Vagina (tissue), 2 donors: ENCODE results near the gene GRIN2C. TPM values are rescaled to one million over a fixed set of nuclear protein-coding genes. Genes with fewer than 3 reads are reported as not detected.

Source experiments
- DNase-seq, 2 donors: peaks; one replicate each; pipeline ENCODE4 v3.0.0-alpha.2; 2017; ENCODE audit errors: extremely low spot score in 2 of 2
- H3K27ac ChIP-seq: fragments of 200-600 bp; sonication (generic); one replicate; pipeline ENCODE4 v1.5.1; 2019
- H3K27me3 ChIP-seq: fragments of 200-600 bp; sonication (generic); one replicate; pipeline ENCODE4 v1.5.1; 2019
- H3K36me3 ChIP-seq, 2 donors: fragments of 200-600 bp; sonication (generic); one replicate each; pipeline ENCODE4 v1.5.1; 2017 to 2019
- H3K4me1 ChIP-seq: fragments of 200-600 bp; sonication (generic); one replicate; pipeline ENCODE4 v1.5.1; 2019
- H3K4me3 ChIP-seq, 2 donors: fragments of 200-600 bp; sonication (generic); 1 replicate in 1 of 2; 2 replicates in 1 of 2; pipeline ENCODE4 v1.5.1; 2016 to 2019
- H3K9me3 ChIP-seq: fragments of 200-600 bp; sonication (generic); one replicate; pipeline ENCODE4 v1.5.1; 2019
- CTCF ChIP-seq, 3 experiments: fragments of 450-650 bp in 2 of 3; fragments of 200-600 bp in 1 of 3; sonication (generic) in 1 of 3; IDR thresholded peaks; one replicate each; pipeline ENCODE4 v1.5.1; 2017 to 2019; ENCODE audit warnings: antibody characterized with exemption in 3 of 3, mild to moderate bottlenecking in 2 of 3, moderate library complexity in 2 of 3
- POLR2A ChIP-seq, 2 donors: fragments of 450-650 bp; IDR thresholded peaks; one replicate each; pipeline ENCODE4 v1.6.1; 2017; ENCODE audit warnings: antibody characterized with exemption in 2 of 2, mild to moderate bottlenecking in 2 of 2, moderate library complexity in 2 of 2
- POLR2AphosphoS5 ChIP-seq, 2 donors: sonication (generic); formaldehyde crosslinking; IDR thresholded peaks; one replicate each; pipeline ENCODE4 v1.9.0; 2017; ENCODE audit warnings: antibody characterized with exemption in 2 of 2, mild to moderate bottlenecking in 2 of 2, low read depth in 1 of 2; ENCODE audit not compliant: insufficient read depth in 1 of 2
- intact Hi-C: fragments of 100-400 bp; cut with DNase I; formaldehyde crosslinking; loops from one replicate; pipeline ENCODE4 v1.15.1; 2023
- total RNA-seq: library from RNA; depleted of rRNA; stranded (reverse); fragments of >200 nt; gene quantifications from one replicate; pipeline ENCODE4 v1.2.3, GENCODE V29; 2016

The GRIN2C gene
- total RNA-seq, 1 donor from 2014 or later, result not detected

- Histone ChIP-seq H3K4me3 (no peak overlapping the region), H3K4me1 (peaks cover 26% of the 10 kb centered on the region), H3K36me3 (no peaks in the 10 kb centered on the region), H3K9me3 (no peaks in the 10 kb centered on the region), H3K27me3 (peaks cover 29% of the 10 kb centered on the region), H3K27ac (no peak overlapping the region)
- no peak for TF ChIP-seq POLR2AphosphoS5 (IDR thresholded peaks at IDR 0.05; ENCODE audit: insufficient read depth in 1 of 2, low read depth in 1 of 2)
- TF ChIP-seq CTCF (IDR thresholded peaks at IDR 0.05), result no peak
- TF ChIP-seq POLR2A (IDR thresholded peaks at IDR 0.05), result no peak
- no peak for DNase-seq
- intact Hi-C loops, result no loop called here
Measured at GRCh38 chr17:74856112-74856511, 3.6 kb downstream of the GRIN2C start.

GRCh38 chr17:74855323-74855722 lies 4.4 kb downstream of the GRIN2C start:
- Histone ChIP-seq H3K4me1 (peaks cover 18% of the 10 kb centered on the region), H3K27me3 (peaks cover 21% of the 10 kb centered on the region), H3K36me3 (no peaks in the 10 kb centered on the region), H3K4me3 (no peak overlapping the region), H3K9me3 (no peaks in the 10 kb centered on the region), H3K27ac (no peak overlapping the region)
- intact Hi-C loops, result no loop called here
- no peak for TF ChIP-seq POLR2AphosphoS5 (IDR thresholded peaks at IDR 0.05; ENCODE audit: insufficient read depth in 1 of 2, low read depth in 1 of 2)
- TF ChIP-seq POLR2A (IDR thresholded peaks at IDR 0.05), result no peak
- no peak for TF ChIP-seq CTCF (IDR thresholded peaks at IDR 0.05)
- DNase-seq, result no peak

GRCh38 chr17:74854792-74855191 lies 4.9 kb downstream of the GRIN2C start:
- Histone ChIP-seq H3K4me3 (no peak overlapping the region), H3K36me3 (no peaks in the 10 kb centered on the region), H3K27ac (no peak overlapping the region), H3K9me3 (no peaks in the 10 kb centered on the region), H3K27me3 (peaks cover 17% of the 10 kb centered on the region), H3K4me1 (peaks cover 13% of the 10 kb centered on the region)
- intact Hi-C loops, result no loop called here
- no peak for DNase-seq
- TF ChIP-seq POLR2A (IDR thresholded peaks at IDR 0.05) (no peak), POLR2AphosphoS5 (IDR thresholded peaks at IDR 0.05; ENCODE audit: insufficient read depth in 1 of 2, low read depth in 1 of 2) (no peak), CTCF (IDR thresholded peaks at IDR 0.05) (no peak)

GRCh38 chr17:74853669-74854068 lies 6.0 kb downstream of the GRIN2C start:
- Histone ChIP-seq H3K27ac (no peak overlapping the region), H3K27me3 (peaks cover 13% of the 10 kb centered on the region), H3K36me3 (no peaks in the 10 kb centered on the region), H3K4me3 (no peak overlapping the region), H3K9me3 (no peaks in the 10 kb centered on the region), H3K4me1 (peaks cover 9% of the 10 kb centered on the region)
- TF ChIP-seq POLR2AphosphoS5 (IDR thresholded peaks at IDR 0.05; ENCODE audit: insufficient read depth in 1 of 2, low read depth in 1 of 2), result no peak
- no peak for TF ChIP-seq POLR2A (IDR thresholded peaks at IDR 0.05)
- no peak for TF ChIP-seq CTCF (IDR thresholded peaks at IDR 0.05)
- DNase-seq, result no peak
- intact Hi-C loops, result no loop called here

- intact Hi-C loops, result no loop called here
- Histone ChIP-seq H3K4me3 (peak overlapping the region in 1 of 2 donors; percentile 3), H3K36me3 (no peaks in the 10 kb centered on the region), H3K9me3 (no peaks in the 10 kb centered on the region), H3K27me3 (peaks cover 13% of the 10 kb centered on the region), H3K27ac (no peak overlapping the region), H3K4me1 (peaks cover 9% of the 10 kb centered on the region)
- no peak for TF ChIP-seq CTCF (IDR thresholded peaks at IDR 0.05)
- TF ChIP-seq POLR2A (IDR thresholded peaks at IDR 0.05), result no peak
- TF ChIP-seq POLR2AphosphoS5 (IDR thresholded peaks at IDR 0.05; ENCODE audit: insufficient read depth in 1 of 2, low read depth in 1 of 2), result no peak
- DNase-seq, result no peak
Measured at GRCh38 chr17:74853048-74853397, 6.7 kb downstream of the GRIN2C start.
